ENCODE results near the gene FNBP1L.
"Not testable (repeated sequence)": the region's sequence is repeated elsewhere in the genome, so short reads cannot be mapped to it uniquely, and the experiment has no call there.

FNBP1L gene

GRCh38 chr1:93571623-93572310 is 123.8 kb downstream of the FNBP1L start:
- no peak for DNase-seq (ENCODE audit: low read depth, low spot score)

DNA sequence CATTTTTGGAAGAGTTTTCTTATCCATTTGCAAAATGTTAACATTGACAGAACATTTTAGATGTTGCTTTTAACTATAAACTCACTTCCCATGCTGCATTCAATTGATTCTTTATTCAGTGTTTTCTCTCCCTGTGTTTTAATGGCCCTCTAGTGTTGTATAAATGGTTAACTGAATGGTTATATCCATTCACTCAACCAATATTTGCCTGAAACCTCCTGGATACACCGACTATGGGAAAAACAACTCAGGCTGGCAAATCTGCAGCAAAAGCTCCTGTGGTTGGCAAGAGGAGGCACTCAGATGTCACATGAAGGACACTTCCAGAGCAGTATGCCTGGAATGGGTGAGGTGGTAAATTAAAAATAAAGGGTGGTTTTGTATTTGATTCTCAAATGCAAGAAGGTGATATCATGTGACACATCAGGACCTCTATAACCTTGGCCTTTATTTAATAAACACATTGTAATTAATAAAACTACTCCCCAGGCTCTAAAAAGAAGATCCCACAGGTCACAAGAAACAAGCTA is 126.1 kb downstream of the FNBP1L start:
- no peak for DNase-seq (ENCODE audit: low read depth, low spot score)

GRCh38 chr1:93574511-93574910 is 126.6 kb downstream of the FNBP1L start:
- no peak for DNase-seq (ENCODE audit: low read depth, low spot score)

GRCh38 chr1:93574991-93575390 is 127.1 kb downstream of the FNBP1L start:
- no peak for DNase-seq (ENCODE audit: low read depth, low spot score)

DNA sequence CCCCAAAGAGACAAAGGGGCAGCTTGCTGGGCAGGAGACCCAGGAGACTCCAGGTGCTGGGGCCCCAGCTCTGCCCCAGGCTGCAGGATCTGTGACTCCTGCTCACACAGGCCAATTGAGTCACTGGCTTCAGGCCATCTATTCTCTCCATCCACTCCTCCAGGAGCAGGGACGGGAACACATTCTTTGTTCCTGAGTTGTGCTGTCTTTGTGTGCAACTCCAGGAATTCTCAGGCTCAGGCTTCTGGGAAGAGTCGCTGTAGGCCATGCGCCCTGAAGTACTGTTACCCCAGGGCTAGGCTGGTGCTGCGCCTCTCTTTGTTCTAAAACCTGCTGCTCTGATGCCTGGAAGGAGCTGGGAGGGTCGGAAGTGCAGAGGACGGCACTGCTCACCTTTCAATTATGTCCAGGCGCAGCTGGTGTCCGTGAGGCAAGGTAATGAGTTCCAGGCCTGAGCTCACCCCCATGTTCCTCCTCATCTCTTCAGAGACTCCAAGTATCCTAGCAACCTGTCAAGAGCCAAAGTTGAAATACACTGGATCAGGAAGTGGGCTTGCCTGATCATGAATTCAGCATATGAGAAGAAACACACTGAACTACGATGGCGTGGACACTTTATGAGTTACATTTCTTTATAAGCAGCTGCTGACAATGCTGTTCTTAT is 127.8 kb downstream of the FNBP1L start:
- DNase-seq (ENCODE audit: low read depth, low spot score), result no peak

- DNase-seq (ENCODE audit: low read depth, low spot score), result no peak
These were observed 128.4 kb downstream of the FNBP1L start for GRCh38 chr1:93576346-93576745.

DNA sequence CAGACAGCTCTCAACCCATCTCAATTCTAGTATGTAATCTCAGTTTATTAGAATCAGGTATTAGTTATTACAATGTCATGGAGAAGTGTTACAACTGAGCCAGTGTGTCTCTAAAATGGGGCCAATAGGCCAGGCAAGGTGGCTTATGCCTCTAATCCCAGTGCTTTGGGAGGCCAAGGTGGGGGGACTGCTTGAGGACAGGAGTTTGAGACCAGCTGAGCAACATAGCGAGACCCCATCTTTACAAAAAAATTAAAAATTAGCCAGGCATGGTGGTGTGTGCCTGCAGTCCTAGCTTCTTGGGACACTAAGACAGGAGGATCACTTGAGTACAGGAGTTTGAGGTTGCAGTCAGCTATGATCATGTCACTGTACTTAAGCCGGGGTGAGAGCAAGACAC is 128.8 kb downstream of the FNBP1L start:
- no peak for DNase-seq (ENCODE audit: low read depth, low spot score)

DNA sequence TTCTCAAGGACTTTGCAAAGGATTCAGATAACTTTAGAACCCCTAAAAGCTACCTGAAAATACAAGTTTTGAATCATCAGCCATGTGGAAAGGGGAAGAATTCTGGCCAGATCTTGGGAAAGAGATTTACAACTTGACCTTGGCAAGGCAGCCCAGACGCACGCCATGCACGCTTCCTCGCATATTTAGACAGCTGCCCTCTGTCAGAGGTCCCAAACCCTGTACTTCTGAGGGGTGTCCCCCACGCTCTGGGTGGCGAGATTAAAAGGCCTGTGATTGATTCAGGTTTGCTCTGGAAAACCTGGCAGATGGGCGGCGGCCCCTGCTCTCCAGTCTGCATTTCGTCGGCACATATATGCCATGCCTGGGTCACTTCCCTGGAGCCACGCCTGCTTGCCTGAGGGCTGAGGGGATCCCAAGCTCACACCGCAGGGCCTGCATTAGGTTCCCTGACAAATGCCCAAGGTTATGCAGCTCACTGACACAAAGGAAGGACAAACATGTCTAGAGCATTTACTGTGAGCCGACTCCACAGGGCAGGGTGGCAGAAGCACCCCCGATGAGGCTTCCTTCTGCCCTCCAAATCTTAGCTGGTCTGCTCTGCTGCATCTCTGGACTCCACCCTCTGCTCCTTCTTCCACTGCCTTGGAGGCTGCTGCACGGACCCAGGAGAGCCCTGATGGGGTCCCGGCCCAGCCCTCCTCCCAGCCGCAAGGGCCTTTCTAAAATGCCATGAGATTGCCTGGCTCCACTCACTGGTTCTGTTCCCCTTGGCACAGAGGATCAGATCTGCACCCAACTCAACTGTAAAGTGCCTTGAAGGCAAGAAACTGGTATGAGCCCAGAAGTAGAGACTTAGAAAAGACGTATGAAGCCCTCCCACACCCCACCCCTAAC is 129.9 kb downstream of the FNBP1L start:
- no peak for DNase-seq (ENCODE audit: low read depth, low spot score)

- DNase-seq (ENCODE audit: low read depth, low spot score), result no peak
These were observed 130.5 kb downstream of the FNBP1L start for GRCh38 chr1:93578433-93578830.

GRCh38 chr1:93578911-93579825 is 131.2 kb downstream of the FNBP1L start:
- DNase-seq (ENCODE audit: low read depth, low spot score), result no peak

DNA sequence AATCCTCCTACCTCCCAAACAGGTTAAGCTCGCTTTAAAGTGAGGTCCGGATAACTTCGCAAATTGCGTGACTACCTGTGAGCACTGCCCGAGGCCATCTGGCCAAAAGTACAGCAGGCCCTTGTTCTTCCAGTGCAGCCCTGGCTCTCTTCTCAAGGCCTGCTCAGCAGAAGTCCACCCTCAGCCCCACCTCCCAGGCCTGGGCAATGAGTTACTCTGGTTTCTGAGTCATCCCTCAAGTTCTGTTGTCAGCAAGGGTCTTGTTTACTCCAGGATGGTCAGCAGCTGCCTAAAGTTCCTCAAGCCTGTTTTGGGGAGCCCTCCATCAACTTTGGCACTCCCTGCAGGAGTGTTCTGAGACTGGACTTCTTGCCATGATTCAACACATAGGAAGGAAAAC is 132.0 kb downstream of the FNBP1L start:
- no peak for DNase-seq (ENCODE audit: low read depth, low spot score)

- DNase-seq (ENCODE audit: low read depth, low spot score), result no peak
These were observed 134.3 kb downstream of the FNBP1L start for GRCh38 chr1:93581917-93582850.

- no peak for DNase-seq (ENCODE audit: low read depth, low spot score)
These were observed 136.5 kb downstream of the FNBP1L start for GRCh38 chr1:93584261-93585003.

DNA sequence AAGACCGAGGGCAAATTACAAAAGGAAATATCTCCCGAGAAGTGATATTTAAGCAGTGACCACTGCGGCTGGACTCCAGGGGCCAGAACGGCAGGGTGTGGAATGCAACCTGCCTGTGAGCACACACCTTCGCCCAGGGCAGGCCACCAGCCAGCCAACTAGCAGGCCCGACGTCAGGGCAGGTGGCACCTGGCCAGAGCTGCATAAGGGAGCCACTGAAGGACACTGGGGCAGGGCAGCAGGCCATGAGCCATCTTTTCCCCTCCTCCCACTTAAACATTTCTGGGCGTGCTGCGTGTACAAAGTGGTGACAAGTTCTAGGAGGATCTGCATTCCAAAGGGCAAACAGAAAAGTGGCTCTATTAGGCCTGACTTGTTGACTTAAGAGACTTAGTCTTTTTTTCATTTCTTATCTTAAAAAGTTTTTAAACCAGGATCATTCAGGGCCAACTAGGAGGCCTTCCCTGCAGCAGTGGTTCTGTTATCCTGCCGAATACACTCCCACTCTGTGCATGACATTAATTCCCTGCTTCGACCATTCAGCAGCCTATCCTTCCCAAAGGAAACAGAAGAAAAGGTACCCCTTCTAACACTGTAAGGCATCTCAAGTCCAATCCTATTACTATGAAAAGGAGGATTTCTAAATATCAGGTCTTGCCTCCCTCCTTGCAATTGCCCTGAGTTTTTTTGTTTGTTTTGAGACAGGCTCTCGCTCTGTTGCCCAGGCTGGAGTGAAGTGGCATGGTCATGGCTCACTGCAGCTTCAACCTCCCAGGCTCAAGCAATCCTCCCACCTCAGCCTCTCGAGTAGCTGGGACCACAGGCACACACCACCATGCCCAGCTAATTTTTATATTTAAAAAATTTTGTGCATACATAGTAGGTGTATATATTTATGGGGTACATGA is 137.4 kb downstream of the FNBP1L start:
- DNase-seq (ENCODE audit: low read depth, low spot score), result no peak

DNA sequence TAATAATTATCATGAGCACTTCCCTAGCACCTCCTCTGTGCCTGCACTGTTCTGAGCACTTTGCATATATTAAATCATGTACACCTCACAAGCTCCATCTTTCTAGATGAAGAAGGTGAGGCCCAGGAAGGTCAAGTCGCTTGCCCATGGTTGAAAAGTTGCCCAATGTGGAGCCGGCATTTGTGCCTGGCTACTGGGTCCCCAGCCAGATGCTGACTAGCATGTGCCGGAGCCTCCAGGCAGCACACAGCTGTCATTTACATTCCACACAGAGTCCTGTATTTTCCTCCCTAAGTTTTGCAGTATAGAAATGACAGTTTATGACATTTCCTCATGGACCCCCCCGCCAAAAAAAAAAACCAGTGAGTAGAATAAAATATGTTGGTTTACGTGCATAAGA is 139.4 kb downstream of the FNBP1L start:
- DNase-seq (ENCODE audit: low read depth, low spot score), result no peak

GRCh38 chr1:93588206-93588605 is 140.3 kb downstream of the FNBP1L start:
- no peak for DNase-seq (ENCODE audit: low read depth, low spot score)

- no peak for DNase-seq (ENCODE audit: low read depth, low spot score)
These were observed 141.0 kb downstream of the FNBP1L start for GRCh38 chr1:93588955-93589354.

DNA sequence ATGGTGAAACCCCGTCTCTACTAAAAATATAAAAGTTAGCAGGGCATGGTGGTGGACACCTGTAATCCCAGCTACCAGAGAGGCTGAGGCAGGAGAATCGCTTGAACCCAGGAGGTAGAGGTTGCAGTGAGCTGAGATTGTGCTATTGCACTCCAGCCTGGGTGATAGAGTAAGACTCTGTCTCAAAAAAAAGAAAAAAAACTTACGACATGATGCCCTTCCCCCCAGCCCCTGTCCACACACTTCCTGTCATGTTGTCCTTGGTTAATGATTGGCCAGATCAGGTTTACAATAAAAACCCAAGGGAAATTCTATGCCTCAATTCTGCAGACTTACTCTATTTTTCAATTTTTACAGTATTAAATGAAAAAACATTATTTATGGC is 143.4 kb downstream of the FNBP1L start:
- not testable (repeated sequence) for DNase-seq (ENCODE audit: low read depth, low spot score)
